OCI-LY7 (cell line): ENCODE results near the gene MYL4.

ENCODE experiments used
- CTCF ChIP-seq: fragments of 200-600 bp; sonication (generic); conservative IDR thresholded peaks from 2 replicates; pipeline ENCODE4 v1.5.1; 2014; ENCODE audit warnings: mild to moderate bottlenecking, antibody characterized with exemption, low read length, moderate library complexity, mixed read lengths
- EZH2phosphoT487 ChIP-seq: fragments of 200-600 bp; sonication (generic); IDR thresholded peaks from 2 replicates; pipeline ENCODE4 v1.6.1; 2018; ENCODE audit warnings: low read depth, borderline replicate concordance, mild to moderate bottlenecking, mixed run types, antibody characterized with exemption, low read length, moderate library complexity, mixed read lengths

GRCh38 chr17:47227862-47228261, 18.7 kb downstream of the MYL4 start:
- TF ChIP-seq EZH2phosphoT487 = no peak
- no peak for TF ChIP-seq CTCF
